Esophagus muscularis mucosa (tissue), 4 donors: ENCODE data around the gene PLXNB3. TPM values are rescaled to one million over a fixed set of nuclear protein-coding genes. Genes with fewer than 3 reads are reported as not detected.

Experiments used
- DNase-seq: peaks from one replicate; pipeline ENCODE4 v3.0.0-alpha.2; 2017; ENCODE audit errors: extremely low spot score
- H3K27ac ChIP-seq, 4 donors: fragments of 200-600 bp; sonication (generic); replicated peaks in 1 of 4; 1 replicate in 3 of 4; 2 replicates in 1 of 4; pipeline ENCODE4 v1.5.1; 2016 to 2019; ENCODE audit warnings: mild to moderate bottlenecking in 1 of 4
- H3K27me3 ChIP-seq, 4 donors: fragments of 200-600 bp; sonication (generic); one replicate each; pipeline versions ENCODE4 v1.5.1 to v1.6.0; 2016 to 2019
- H3K36me3 ChIP-seq, 4 donors: fragments of 200-600 bp; sonication (generic); one replicate each; pipeline ENCODE4 v1.5.1; 2016 to 2019
- H3K4me1 ChIP-seq, 4 donors: fragments of 200-600 bp; sonication (generic); one replicate each; pipeline ENCODE4 v1.5.1; 2016 to 2019
- H3K4me3 ChIP-seq, 4 donors: fragments of 200-600 bp; sonication (generic); 1 replicate in 2 of 4; 2 replicates in 2 of 4; pipeline ENCODE4 v1.5.1; 2016 to 2019; ENCODE audit warnings: mild to moderate bottlenecking in 4 of 4, moderate library complexity in 1 of 4
- H3K9me3 ChIP-seq, 4 donors: fragments of 200-600 bp; sonication (generic); 1 replicate in 3 of 4; 2 replicates in 1 of 4; pipeline ENCODE4 v1.5.1; 2016 to 2019
- CTCF ChIP-seq, 3 experiments: fragments of 200-600 bp in 2 of 3; fragments of 450-650 bp in 1 of 3; sonication (generic) in 2 of 3; IDR thresholded peaks; one replicate each; pipeline ENCODE4 v1.5.1; 2017 to 2019; ENCODE audit warnings: antibody characterized with exemption in 3 of 3, mild to moderate bottlenecking in 2 of 3, moderate library complexity in 1 of 3
- EP300 ChIP-seq: sonication (generic); formaldehyde crosslinking; IDR thresholded peaks from one replicate; pipeline ENCODE4 v1.6.1; 2017; ENCODE audit warnings: antibody characterized with exemption
- POLR2A ChIP-seq: fragments of 450-650 bp; IDR thresholded peaks from one replicate; pipeline ENCODE4 v1.6.1; 2017; ENCODE audit warnings: antibody characterized with exemption, moderate library complexity, mild to moderate bottlenecking, low read depth
- POLR2AphosphoS5 ChIP-seq, 2 donors: sonication (generic); formaldehyde crosslinking; IDR thresholded peaks; one replicate each; pipeline ENCODE4 v1.6.1; 2017; ENCODE audit warnings: antibody characterized with exemption in 2 of 2
- WGBS: methylation state at CpG from one replicate; pipeline ENCODE4 v1.1.5; 2018; 5-methylcytosine and 5-hydroxymethylcytosine counted together
- intact Hi-C: fragments of 100-400 bp; cut with DNase I; formaldehyde crosslinking; loops from one replicate; pipeline ENCODE4 v1.15.1; 2023
- total RNA-seq, 4 donors: library from RNA; depleted of rRNA; stranded (reverse); fragments of >200 nt; gene quantifications; one replicate each; pipeline versions ENCODE4 v1.1.0 to v1.2.1, GENCODE V29; 2016

PLXNB3 gene
- total RNA-seq, 4 donors from 2014 or later = 6.1 to 21.9 (median 17.6) TPM

- no peaks in the 10 kb centered on the region for H3K27me3 ChIP-seq
- WGBS = 61% methylated on average over 14 of the region's 16 CpGs
Measured at GRCh38 chrX:153800177-153800722, 36.2 kb downstream of the PLXNB3 start.

GRCh38 chrX:153800746-153801145, 36.7 kb downstream of the PLXNB3 start:
- no peak for TF ChIP-seq CTCF (IDR thresholded peaks at IDR 0.05)
- TF ChIP-seq POLR2A = no peak
- no peak for TF ChIP-seq EP300
- TF ChIP-seq POLR2AphosphoS5 (IDR thresholded peaks at IDR 0.05) = no peak
- Histone ChIP-seq H3K9me3 (peaks cover 0 to 9% (median 0%) of the 10 kb centered on the region in 4 donors), H3K4me1 (peaks cover 3 to 19% (median 16%) of the 10 kb centered on the region in 4 donors), H3K4me3 (no peak overlapping the region), H3K36me3 (peaks cover 0 to 45% (median 32%) of the 10 kb centered on the region in 4 donors), H3K27ac (no peak overlapping the region), H3K27me3 (no peaks in the 10 kb centered on the region)
- no peak for DNase-seq
- WGBS = 90% methylated on average over 7 of the region's 7 CpGs
- intact Hi-C loops = no loop called here

More at GRCh38 chrX:153800177-153800722, 36.2 kb downstream of the PLXNB3 start:
- TF ChIP-seq EP300 (no peak), CTCF (IDR thresholded peaks at IDR 0.05) (no peak), POLR2AphosphoS5 (IDR thresholded peaks at IDR 0.05) (no peak), POLR2A (no peak)
- no peak for DNase-seq
- H3K9me3 ChIP-seq = peaks cover 0 to 9% (median 0%) of the 10 kb centered on the region in 4 donors
- H3K36me3 ChIP-seq = peaks cover 0 to 40% (median 32%) of the 10 kb centered on the region in 4 donors
- no peak overlapping the region for H3K27ac ChIP-seq
- peaks cover 6 to 24% (median 21%) of the 10 kb centered on the region in 4 donors for H3K4me1 ChIP-seq
- intact Hi-C loops = no loop called here
- H3K4me3 ChIP-seq = no peak overlapping the region

GRCh38 chrX:153801669-153802068, 37.6 kb downstream of the PLXNB3 start:
- Histone ChIP-seq H3K4me3 (no peak overlapping the region), H3K4me1 (peaks cover 0 to 10% (median 7%) of the 10 kb centered on the region in 4 donors), H3K27ac (no peak overlapping the region), H3K27me3 (no peaks in the 10 kb centered on the region), H3K36me3 (peaks cover 0 to 45% (median 30%) of the 10 kb centered on the region in 4 donors), H3K9me3 (peaks cover 0 to 9% (median 0%) of the 10 kb centered on the region in 4 donors)
- 83% methylated on average over 3 of the region's 8 CpGs for WGBS
- intact Hi-C loops = no loop called here
- TF ChIP-seq POLR2A = no peak
- no peak for TF ChIP-seq CTCF (IDR thresholded peaks at IDR 0.05)
- no peak for TF ChIP-seq POLR2AphosphoS5 (IDR thresholded peaks at IDR 0.05)
- no peak for TF ChIP-seq EP300
- no peak for DNase-seq

GRCh38 chrX:153802513-153803045, 38.5 kb downstream of the PLXNB3 start:
- peaks cover 0 to under 1% (median under 1%) of the 10 kb centered on the region in 4 donors for H3K4me1 ChIP-seq
- H3K4me3 ChIP-seq = no peak overlapping the region
- peaks cover 0 to 2% (median 0%) of the 10 kb centered on the region in 4 donors for H3K9me3 ChIP-seq
- no peak for DNase-seq
- no peak overlapping the region for H3K27ac ChIP-seq
- no peak for TF ChIP-seq EP300
- no peaks in the 10 kb centered on the region for H3K27me3 ChIP-seq
- WGBS = 72% methylated on average over 12 of the region's 14 CpGs
- intact Hi-C loops = no loop called here
- H3K36me3 ChIP-seq = peaks cover 0 to 39% (median 22%) of the 10 kb centered on the region in 4 donors

- H3K4me1 ChIP-seq = no peaks in the 10 kb centered on the region
- H3K27me3 ChIP-seq = no peaks in the 10 kb centered on the region
- no peak overlapping the region for H3K4me3 ChIP-seq
- no peak overlapping the region for H3K27ac ChIP-seq
- 94% methylated on average over 68 of the region's 87 CpGs for WGBS
- intact Hi-C loops = no loop called here
- TF ChIP-seq EP300 (no peak), POLR2A (no peak), POLR2AphosphoS5 (IDR thresholded peaks at IDR 0.05) (no peak), CTCF (IDR thresholded peaks at IDR 0.05) (no peak)
- no peak for DNase-seq
- peaks cover 0 to 30% (median 13%) of the 10 kb centered on the region in 4 donors for H3K36me3 ChIP-seq
- H3K9me3 ChIP-seq = no peaks in the 10 kb centered on the region
Measured at GRCh38 chrX:153803211-153804099, 39.4 kb downstream of the PLXNB3 start.
